HG03342 (cell line): ENCODE results near the gene PHPT1.
A peak's percentile ranks its signal among the peaks of the same experiment; 100 is the strongest.
"Not testable (repeated sequence)": the region's sequence is repeated elsewhere in the genome, so short reads cannot be mapped to it uniquely, and the experiment has no call there.

ENCODE experiments used
- ATAC-seq: cut with Tn5 transposase; IDR thresholded peaks from one replicate; pipeline ENCODE4 v1.9.1; 2021; ENCODE audit warnings: mild to moderate bottlenecking, moderate library complexity; ENCODE audit not compliant: unreplicated experiment

The PHPT1 gene

DNA sequence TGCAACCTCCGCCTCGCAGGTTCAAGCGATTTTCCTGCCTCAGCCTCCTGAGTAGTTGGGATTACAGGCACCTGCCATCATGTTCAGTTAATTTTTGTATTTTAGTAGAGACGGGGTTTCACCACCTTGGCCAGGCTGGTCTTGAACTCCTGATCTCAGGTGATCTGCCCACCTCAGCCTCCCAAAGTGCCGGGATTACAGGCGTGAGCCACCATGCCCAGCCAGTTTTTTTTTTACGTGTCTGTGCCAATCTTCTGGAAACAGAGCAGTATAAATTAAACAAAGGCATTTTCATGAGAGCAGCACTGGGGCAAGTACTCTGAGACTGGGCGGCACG is 33.7 kb downstream of the PHPT1 start:
- ATAC-seq: not testable (repeated sequence)

DNA sequence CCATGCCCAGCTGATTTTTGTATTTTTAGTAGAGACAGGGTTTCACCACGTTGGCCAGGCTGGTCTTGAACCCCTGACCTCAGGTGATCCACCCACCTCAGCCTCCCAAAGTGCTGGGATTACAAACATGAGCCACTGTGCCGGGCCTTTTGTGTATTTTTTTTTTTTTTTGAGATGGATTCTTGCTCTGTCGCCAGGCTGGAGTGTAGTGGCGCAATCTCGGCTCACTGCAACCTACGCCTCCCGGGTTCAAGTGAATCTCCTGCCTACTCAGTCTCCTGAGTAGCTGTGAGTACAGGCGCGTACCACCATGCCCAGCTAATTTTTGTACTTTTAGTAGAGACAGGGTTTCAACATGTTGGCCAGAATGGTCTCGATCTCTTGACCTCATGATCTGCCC is 34.5 kb downstream of the PHPT1 start:
- not testable (repeated sequence) for ATAC-seq

DNA sequence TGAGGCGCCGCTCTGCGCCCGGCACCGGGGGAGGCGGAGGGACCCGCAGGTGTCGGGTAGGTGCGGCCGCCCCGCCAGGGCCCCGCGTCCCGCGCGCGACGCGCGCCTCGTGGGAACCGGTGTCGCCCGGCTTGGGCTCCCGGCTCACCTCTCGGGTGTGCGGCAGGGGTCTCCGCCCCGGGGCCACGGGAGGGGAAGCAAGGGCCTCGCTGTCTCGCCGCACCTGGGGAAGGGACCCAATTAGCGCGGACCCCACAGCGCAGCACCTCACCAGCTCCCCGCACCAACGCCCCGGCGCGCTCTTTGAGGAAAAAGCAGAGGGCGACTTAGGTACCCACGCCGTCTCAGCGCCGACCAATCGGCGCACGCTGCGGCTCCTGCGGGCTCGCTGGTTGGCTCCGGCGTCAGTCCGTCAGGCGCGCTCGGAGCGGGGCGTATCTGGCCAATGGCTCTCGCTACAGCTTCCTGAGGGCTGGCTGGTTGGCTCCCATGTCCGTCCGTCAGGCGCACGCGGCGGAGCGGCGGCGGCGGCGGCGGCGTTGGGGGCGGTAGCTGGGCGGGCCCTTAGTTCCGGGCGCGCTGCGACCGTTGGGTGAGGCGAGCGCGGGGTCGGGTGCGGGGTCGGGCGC is 36.9 kb downstream of the PHPT1 start, which contains the start of gene TRAF2:
TRAF2 (plus strand) TSS at position 567 of the 629 bp plus-strand sequence. CDS start 12,225 bp downstream, outside the sequence.
- peak; percentile 82 for ATAC-seq

- peak; percentile 24 for ATAC-seq
Observed at GRCh38 chr9:136886610-136887597, 37.7 kb downstream of the PHPT1 start.

GRCh38 chr9:136888454-136888853 is 39.2 kb downstream of the PHPT1 start:
- no peak for ATAC-seq

DNA sequence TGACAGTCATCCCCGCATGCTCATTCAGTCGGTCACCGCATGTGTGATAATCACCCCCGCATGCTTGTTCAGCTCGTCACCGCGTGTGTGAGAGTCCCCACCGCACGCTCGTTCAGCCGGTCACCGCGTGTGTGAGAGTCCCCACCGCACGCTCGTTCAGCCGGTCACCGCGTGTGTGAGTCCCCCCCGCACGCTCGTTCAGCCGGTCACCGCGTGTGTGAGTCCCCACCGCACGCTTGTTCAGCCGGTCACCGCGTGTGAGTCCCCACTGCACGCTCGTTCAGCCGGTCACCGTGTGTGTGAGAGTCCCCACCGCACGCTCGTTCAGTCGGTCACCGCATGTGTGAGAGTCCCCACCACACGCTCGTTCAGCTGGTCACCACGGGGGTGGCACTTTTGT is 40.6 kb downstream of the PHPT1 start:
- no peak for ATAC-seq

GRCh38 chr9:136890661-136891060 is 41.5 kb downstream of the PHPT1 start:
- no peak for ATAC-seq

DNA sequence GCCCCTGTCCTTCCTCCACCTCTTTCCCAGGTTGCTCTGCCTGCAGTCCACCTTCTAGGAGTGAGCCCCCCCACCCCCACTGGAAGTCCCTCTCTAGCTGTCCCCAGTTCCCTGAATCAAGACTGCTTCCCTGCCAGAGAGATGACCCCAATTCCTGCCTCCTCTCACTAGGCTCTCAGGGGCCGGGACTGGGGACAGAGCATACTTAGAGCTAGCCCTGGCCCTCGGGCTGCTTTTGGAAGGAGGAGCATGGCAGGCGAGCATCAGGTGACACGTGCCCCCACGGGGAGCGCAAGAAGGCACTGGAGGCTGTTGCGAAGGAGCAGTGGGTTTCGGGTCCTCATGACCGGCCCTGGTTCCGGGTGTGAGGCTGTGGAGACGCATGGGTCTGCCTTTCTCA is 46.8 kb downstream of the PHPT1 start:
- no peak for ATAC-seq

DNA sequence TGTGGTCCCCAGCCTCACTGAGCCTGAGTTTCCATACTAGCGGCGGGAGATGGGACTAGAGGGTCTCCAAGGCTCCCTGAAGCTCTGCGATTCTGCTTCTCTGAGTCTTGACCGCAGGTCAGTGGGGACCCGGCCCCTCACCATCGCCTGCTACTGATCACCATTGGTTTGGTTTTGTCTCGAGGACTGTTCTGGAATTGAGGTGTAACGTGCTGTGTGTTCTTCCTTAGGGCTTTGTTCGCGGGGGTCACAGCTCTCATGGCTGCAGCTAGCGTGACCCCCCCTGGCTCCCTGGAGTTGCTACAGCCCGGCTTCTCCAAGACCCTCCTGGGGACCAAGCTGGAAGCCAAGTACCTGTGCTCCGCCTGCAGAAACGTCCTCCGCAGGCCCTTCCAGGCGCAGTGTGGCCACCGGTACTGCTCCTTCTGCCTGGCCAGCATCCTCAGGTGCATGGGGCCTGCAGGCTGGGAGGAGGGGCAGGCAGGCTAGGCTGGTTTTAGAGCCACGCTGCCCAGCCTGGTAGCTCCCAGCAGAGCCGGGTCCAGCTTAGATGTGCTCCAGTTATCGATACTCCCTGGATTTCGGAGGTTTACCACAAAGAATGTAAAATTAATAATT is 49.4 kb downstream of the PHPT1 start:
- ATAC-seq: no peak

GRCh38 chr9:136899196-136899595 is 50.0 kb downstream of the PHPT1 start:
- ATAC-seq: no peak

DNA sequence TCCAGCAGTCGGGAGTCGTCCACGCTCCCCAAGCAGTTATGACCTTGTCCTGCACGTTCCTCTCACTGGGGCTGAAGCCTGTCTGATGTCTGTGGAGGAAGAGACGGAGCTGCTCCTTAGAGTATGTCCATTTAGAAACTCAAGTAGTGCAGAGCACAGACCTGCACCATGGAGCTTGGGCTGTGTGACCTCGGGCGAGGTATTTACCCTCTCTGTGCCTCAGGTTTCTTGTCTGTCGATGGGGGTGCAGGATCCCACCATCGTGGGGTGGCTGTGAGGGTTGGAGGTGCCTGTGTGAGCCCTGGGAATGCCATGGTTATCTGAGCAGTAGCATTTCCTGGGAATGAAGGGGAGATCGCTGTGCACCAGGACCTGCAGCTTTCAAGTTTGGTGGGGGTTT is 51.3 kb downstream of the PHPT1 start:
- no peak for ATAC-seq
